ENCODE data around the gene TIMM50.
A peak's percentile ranks its signal among the peaks of the same experiment; 100 is the strongest.

TIMM50 gene

GRCh38 chr19:39539518-39540332 is 59.1 kb downstream of the TIMM50 start, which contains the start of gene EID2:
Gene EID2 (minus strand): TSS chr19:39540161. CDS start chr19:39540079, 82 bp downstream.
- DNase-seq: peak; percentile 85

DNA sequence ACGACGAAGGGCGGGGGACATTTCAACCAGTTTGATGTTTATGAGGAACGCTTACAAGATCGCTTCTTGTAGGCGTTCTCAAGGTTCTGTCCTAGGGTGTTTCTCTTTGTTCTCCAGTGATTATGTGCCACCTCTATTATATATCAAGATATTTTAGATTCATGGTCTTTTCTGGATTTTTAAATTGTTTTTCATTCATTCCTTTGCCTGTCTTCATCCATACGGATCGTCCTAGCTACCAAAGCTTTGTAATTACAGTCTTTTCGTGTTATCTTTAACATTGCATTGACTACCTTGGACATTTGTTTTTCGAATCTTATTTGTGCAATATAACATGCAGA is 59.7 kb downstream of the TIMM50 start:
- DNase-seq: no peak
